WTC11 (cell line): ENCODE measurements around the gene C6orf136. TPM values are rescaled to one million over a fixed set of nuclear protein-coding genes. Genes with fewer than 3 reads are reported as not detected.

Experiments
- ATAC-seq: fragments of 200-7000 bp; cut with Tn5 transposase; 2 replicates; pipeline ENCODE4 v1.10.0; 2021; ENCODE audit warnings: mild to moderate bottlenecking, moderate library complexity
- CTCF ChIA-PET: fragments of 300-600 bp; sonication (Branson Sonifier 250); formaldehyde crosslinking; loops from one replicate; lab custom pipeline; 2021; ENCODE audit warnings: antibody characterized with exemption; lab: Charles Lee
- POLR2A ChIA-PET: fragments of 350-600 bp; sonication (Branson Sonifier 250); formaldehyde crosslinking; loops from one replicate; lab custom pipeline; 2021; ENCODE audit warnings: antibody characterized with exemption; lab: Charles Lee
- DNase-seq: peaks from one replicate; pipeline ENCODE4 v3.0.0; 2021; ENCODE audit warnings: low spot score
- H3K27ac Mint-ChIP-seq: 2 replicates; pipeline ENCODE4 v1.8.0; 2021; ENCODE audit warnings: mixed read lengths
- H3K27me3 Mint-ChIP-seq: 2 replicates; pipeline ENCODE4 v1.8.0; 2021; ENCODE audit warnings: low read depth, mild to moderate bottlenecking, moderate library complexity, mixed read lengths
- H3K36me3 Mint-ChIP-seq: 2 replicates; pipeline ENCODE4 v1.8.0; 2021; ENCODE audit warnings: mixed read lengths
- H3K4me1 Mint-ChIP-seq: 2 replicates; pipeline ENCODE4 v1.8.0; 2022; ENCODE audit warnings: mixed read lengths
- H3K4me3 Mint-ChIP-seq: 2 replicates; pipeline ENCODE4 v1.8.0; 2021; ENCODE audit warnings: mild to moderate bottlenecking, moderate library complexity, mixed read lengths
- H3K9me3 Mint-ChIP-seq: 2 replicates; pipeline ENCODE4 v1.8.0; 2021; ENCODE audit warnings: mixed read lengths
- CREM ChIP-seq: sonication (generic); formaldehyde crosslinking; IDR thresholded peaks from 2 replicates; pipeline ENCODE4 v1.8.1; 2022; ENCODE audit warnings: mild to moderate bottlenecking, missing genetic modification reagents, moderate library complexity
- E2F5 ChIP-seq: sonication (generic); formaldehyde crosslinking; IDR thresholded peaks from 2 replicates; pipeline ENCODE4 v1.8.1; 2022; ENCODE audit warnings: mild to moderate bottlenecking, moderate library complexity, missing genetic modification reagents
- ELF4 ChIP-seq: sonication (generic); formaldehyde crosslinking; IDR thresholded peaks from 2 replicates; pipeline ENCODE4 v1.8.1; 2022; ENCODE audit warnings: low read depth, mild to moderate bottlenecking, moderate library complexity, missing genetic modification reagents
- ETV6 ChIP-seq: sonication (generic); formaldehyde crosslinking; IDR thresholded peaks from 2 replicates; pipeline ENCODE4 v1.8.1; 2022; ENCODE audit warnings: mild to moderate bottlenecking, missing genetic modification reagents
- FOXP4 ChIP-seq: sonication (generic); formaldehyde crosslinking; IDR thresholded peaks from 2 replicates; pipeline ENCODE4 v1.8.0; 2022; ENCODE audit warnings: mild to moderate bottlenecking, missing genetic modification reagents
- GTF2I ChIP-seq: fragments of 250-450 bp; sonication (Bioruptor Pico); conservative IDR thresholded peaks from 2 replicates; pipeline ENCODE4 v1.4.0; 2021; ENCODE audit warnings: mild to moderate bottlenecking
- JAZF1 ChIP-seq: fragments of 250-450 bp; sonication (Bioruptor Pico); IDR thresholded peaks from 2 replicates; pipeline ENCODE4 v1.9.0; 2021; ENCODE audit warnings: moderate library complexity, mild to moderate bottlenecking, inconsistent platforms
- JUN ChIP-seq: sonication (generic); formaldehyde crosslinking; IDR thresholded peaks from 2 replicates; pipeline ENCODE4 v1.8.0; 2023; ENCODE audit warnings: mild to moderate bottlenecking, missing genetic modification reagents
- SP1 ChIP-seq: sonication (generic); formaldehyde crosslinking; conservative IDR thresholded peaks from 2 replicates; pipeline ENCODE4 v1.8.1; 2022; ENCODE audit warnings: missing genetic modification reagents
- TCF7 ChIP-seq: sonication (generic); formaldehyde crosslinking; IDR thresholded peaks from 2 replicates; pipeline ENCODE4 v1.8.0; 2022; ENCODE audit warnings: mild to moderate bottlenecking, low read depth, missing genetic modification reagents, moderate library complexity
- ZMAT4 ChIP-seq: fragments of 250-450 bp; sonication (Bioruptor Pico); IDR thresholded peaks from 2 replicates; pipeline ENCODE4 v1.9.0; 2021; ENCODE audit warnings: mild to moderate bottlenecking
- ZNF263 ChIP-seq: sonication (generic); formaldehyde crosslinking; IDR thresholded peaks from 2 replicates; pipeline ENCODE4 v1.8.1; 2022; ENCODE audit warnings: low read depth, mild to moderate bottlenecking, moderate library complexity, missing genetic modification reagents
- total RNA-seq: library from RNA; stranded (reverse); gene quantifications from 3 replicates; pipeline ENCODE4 v1.2.3, GENCODE V29; 2021
- TF ChIP-seq, protein P1 (sequence below): sonication (generic); formaldehyde crosslinking; IDR thresholded peaks from 2 replicates; pipeline ENCODE4 v1.8.1; 2023; ENCODE audit warnings: mild to moderate bottlenecking, moderate library complexity, missing genetic modification reagents
- TF ChIP-seq, protein P2 (sequence below): sonication (generic); formaldehyde crosslinking; IDR thresholded peaks from 2 replicates; pipeline ENCODE4 v1.8.1; 2022; ENCODE audit warnings: low read depth, mild to moderate bottlenecking, moderate library complexity, missing genetic modification reagents, borderline replicate concordance
- TF ChIP-seq, protein P3 (sequence below): sonication (generic); formaldehyde crosslinking; IDR thresholded peaks from 2 replicates; pipeline ENCODE4 v1.8.0; 2022; ENCODE audit warnings: mild to moderate bottlenecking, missing genetic modification reagents

Gene C6orf136
- total RNA-seq, 1 experiment from 2014 or later: 26.5 TPM

DNA sequence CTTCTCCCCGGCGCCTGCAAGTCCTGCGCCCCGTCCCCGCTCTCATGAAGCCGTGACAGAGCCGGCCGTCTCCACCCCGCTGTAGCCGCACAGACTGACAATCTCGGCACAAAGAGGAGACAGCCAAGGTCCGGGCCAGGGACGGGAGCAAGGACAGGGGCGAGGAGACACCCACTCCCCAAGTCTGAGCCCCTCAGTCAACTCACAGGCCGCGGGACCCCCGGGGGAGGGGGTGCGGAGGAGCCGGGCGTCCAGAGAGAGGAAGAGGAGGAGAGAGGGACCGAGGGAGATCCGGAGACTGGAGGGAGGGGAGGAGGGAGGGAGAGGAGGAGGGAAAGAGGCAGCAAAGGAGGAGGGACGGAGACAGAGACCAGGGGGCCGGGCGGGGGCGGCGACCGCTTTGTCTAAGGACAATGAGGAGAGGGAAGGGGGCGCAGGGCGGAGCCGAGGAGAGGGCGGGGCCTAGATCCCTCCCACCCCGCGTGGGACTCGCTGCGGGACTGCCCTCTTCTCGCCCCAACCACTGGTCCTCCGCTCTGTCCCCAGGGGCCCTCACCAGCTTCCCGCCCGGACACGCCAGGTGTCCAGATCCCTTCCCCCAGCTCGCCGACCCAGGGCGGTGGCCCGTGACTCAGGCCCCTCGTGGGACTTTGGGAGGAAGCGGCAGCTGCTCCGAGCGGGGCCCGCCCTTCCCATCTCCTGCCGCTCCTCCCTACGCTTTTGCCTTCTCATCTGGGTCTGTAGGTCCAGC lies 40.1 kb downstream of the C6orf136 start:
- ChIA-PET POLR2A (interaction anchor here (0.5 to 2.6 kb wide), 7 partner anchors 15 to 193 kb away, joined by 3 to 7 read pairs (median 3); partner anchors contain the start of genes MDC1, MRPS18B and PPP1R10), CTCF (interaction anchor here (0.7 to 2.8 kb wide), 8 partner anchors 8 to 194 kb away, joined by 3 to 42 read pairs (median 8); partner anchors contain the start of genes DHX16, FLOT1 and MDC1)
- ATAC-seq (peak; percentile 43), DNase-seq (peak; percentile 92)
- H3K4me1 Mint-ChIP-seq: peaks cover 75% of the 10 kb centered on the region
- 0 out of 2 replicates have a peak overlapping the region, but pooled peaks have one; percentile 39 for H3K27ac Mint-ChIP-seq
- H3K9me3 Mint-ChIP-seq: no peaks in the 10 kb centered on the region
- peak overlapping the region; percentile 80 for H3K4me3 Mint-ChIP-seq
- peaks cover 3% of the 10 kb centered on the region; the same call in 1 of the 2 replicates for H3K36me3 Mint-ChIP-seq
- no peaks in the 10 kb centered on the region for H3K27me3 Mint-ChIP-seq
- TF ChIP-seq CREM (CRISPR knock-in tag) (0 out of 2 replicates have a peak, but pooled peaks have one; percentile 32), ELF4 (CRISPR knock-in tag) (0 out of 2 replicates have a peak, but pooled peaks have one; percentile 87), JAZF1 (no peak), E2F5 (CRISPR knock-in tag) (peak; percentile 54; the same call in 1 of the 2 replicates), ZNF263 (CRISPR knock-in tag) (peak; percentile 100), ETV6 (peak; percentile 61; the same call in 1 of the 2 replicates), SP1 (CRISPR knock-in tag) (peak; percentile 71; the same call in 1 of the 2 replicates), FOXP4 (peak; percentile 54; the same call in 1 of the 2 replicates), ZMAT4 (CRISPR knock-in tag) (no peak), GTF2I (CRISPR knock-in tag) (no peak), JUN (CRISPR knock-in tag) (no peak), TCF7 (no peak)
- TF ChIP-seq, protein P1, sequence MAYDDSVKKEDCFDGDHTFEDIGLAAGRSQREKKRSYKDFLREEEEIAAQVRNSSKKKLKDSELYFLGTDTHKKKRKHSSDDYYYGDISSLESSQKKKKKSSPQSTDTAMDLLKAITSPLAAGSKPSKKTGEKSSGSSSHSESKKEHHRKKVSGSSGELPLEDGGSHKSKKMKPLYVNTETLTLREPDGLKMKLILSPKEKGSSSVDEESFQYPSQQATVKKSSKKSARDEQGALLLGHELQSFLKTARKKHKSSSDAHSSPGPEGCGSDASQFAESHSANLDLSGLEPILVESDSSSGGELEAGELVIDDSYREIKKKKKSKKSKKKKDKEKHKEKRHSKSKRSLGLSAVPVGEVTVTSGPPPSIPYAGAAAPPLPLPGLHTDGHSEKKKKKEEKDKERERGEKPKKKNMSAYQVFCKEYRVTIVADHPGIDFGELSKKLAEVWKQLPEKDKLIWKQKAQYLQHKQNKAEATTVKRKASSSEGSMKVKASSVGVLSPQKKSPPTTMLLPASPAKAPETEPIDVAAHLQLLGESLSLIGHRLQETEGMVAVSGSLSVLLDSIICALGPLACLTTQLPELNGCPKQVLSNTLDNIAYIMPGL: peak; percentile 53; the same call in 1 of the 2 replicates
- TF ChIP-seq, protein P2, sequence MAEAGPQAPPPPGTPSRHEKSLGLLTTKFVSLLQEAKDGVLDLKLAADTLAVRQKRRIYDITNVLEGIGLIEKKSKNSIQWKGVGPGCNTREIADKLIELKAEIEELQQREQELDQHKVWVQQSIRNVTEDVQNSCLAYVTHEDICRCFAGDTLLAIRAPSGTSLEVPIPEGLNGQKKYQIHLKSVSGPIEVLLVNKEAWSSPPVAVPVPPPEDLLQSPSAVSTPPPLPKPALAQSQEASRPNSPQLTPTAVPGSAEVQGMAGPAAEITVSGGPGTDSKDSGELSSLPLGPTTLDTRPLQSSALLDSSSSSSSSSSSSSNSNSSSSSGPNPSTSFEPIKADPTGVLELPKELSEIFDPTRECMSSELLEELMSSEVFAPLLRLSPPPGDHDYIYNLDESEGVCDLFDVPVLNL: 0 out of 2 replicates have a peak, but pooled peaks have one; percentile 21
- TF ChIP-seq, protein P3, sequence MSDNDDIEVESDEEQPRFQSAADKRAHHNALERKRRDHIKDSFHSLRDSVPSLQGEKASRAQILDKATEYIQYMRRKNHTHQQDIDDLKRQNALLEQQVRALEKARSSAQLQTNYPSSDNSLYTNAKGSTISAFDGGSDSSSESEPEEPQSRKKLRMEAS: peak; percentile 24; the same call in 1 of the 2 replicates
